Measurements from ENCODE around the gene ZNF281. TPM values are rescaled to one million over a fixed set of nuclear protein-coding genes. Genes with fewer than 3 reads are reported as not detected.

Gene ZNF281
- total RNA-seq, 4 donors from 2014 or later: 3.4 to 5.5 (median 5.3) TPM

DNA sequence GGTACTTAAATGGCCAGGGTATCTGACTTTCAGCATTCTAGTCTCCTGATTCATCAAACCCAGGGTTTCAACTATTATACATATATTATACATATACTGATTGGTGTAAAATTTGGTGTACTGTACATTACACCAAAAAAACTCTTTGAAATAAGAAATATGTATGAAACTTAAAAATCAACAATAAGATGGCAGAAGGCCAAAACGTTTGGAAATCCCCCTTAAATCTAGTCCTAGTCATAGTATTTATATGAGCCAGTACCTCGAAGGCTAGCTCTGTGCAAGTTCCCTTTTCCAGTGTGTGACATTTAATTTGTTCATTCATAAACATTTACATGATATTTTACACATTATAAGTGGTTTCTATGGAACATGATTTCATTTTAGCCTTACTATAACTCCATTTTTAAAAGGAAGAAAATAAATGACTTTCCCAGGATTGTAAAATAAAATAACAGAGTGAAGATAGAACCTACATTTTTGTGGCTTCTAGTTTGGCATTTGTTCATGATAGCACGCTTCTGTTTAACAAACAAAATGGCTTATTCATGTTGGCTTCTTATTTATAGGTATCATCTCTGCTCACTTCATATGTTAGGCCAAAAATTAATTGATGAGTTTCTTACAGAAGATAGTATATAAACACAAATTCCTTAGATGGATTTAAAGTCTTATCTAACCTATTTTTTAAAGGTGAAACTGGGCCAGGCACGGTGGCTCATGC, 18.8 kb upstream of the ZNF281 start:
- 54 to 58% methylated on average over 4 of the region's 4 CpGs for WGBS, 2 donors
- DNase-seq (ENCODE audit: low spot score in 2 of 2): no peak
- intact Hi-C loops (cut with DNase I; ENCODE audit: low total_unique reads): no loop called here
- H3K4me3 ChIP-seq (ENCODE audit: low read depth, poor library complexity, severe bottlenecking): no peak overlapping the region
- no peak for TF ChIP-seq POLR2A (IDR thresholded peaks at IDR 0.05)
- TF ChIP-seq, protein P1, sequence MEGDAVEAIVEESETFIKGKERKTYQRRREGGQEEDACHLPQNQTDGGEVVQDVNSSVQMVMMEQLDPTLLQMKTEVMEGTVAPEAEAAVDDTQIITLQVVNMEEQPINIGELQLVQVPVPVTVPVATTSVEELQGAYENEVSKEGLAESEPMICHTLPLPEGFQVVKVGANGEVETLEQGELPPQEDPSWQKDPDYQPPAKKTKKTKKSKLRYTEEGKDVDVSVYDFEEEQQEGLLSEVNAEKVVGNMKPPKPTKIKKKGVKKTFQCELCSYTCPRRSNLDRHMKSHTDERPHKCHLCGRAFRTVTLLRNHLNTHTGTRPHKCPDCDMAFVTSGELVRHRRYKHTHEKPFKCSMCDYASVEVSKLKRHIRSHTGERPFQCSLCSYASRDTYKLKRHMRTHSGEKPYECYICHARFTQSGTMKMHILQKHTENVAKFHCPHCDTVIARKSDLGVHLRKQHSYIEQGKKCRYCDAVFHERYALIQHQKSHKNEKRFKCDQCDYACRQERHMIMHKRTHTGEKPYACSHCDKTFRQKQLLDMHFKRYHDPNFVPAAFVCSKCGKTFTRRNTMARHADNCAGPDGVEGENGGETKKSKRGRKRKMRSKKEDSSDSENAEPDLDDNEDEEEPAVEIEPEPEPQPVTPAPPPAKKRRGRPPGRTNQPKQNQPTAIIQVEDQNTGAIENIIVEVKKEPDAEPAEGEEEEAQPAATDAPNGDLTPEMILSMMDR (IDR thresholded peaks at IDR 0.05): no peak

DNA sequence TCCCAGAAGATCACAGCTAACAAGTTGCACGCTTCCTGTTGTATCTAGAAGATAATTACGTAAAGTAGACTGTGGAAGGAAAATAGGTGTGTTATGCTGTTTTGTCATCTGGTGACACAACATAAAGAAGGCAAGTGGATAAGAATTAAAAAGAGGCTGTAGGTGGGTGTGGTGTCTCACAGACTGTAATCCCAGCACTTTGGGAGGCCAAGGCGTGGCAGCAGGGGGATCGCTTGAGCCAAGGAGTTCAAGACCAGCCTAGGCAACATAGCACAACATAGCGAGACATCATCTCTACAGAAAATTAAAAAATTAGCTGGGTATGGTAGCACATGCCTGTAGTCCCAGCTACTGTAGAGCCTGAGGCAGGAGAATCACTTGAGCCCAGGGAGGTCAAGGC, 17.9 kb upstream of the ZNF281 start:
- no peak for DNase-seq (ENCODE audit: low spot score in 2 of 2)
- intact Hi-C loops (cut with DNase I; ENCODE audit: low total_unique reads): no loop called here
- WGBS, 2 donors: 85 to 93% methylated on average over 5 of the region's 5 CpGs
- no peak overlapping the region for H3K4me3 ChIP-seq (ENCODE audit: low read depth, poor library complexity, severe bottlenecking)
- TF ChIP-seq, protein P1 (IDR thresholded peaks at IDR 0.05): no peak
- TF ChIP-seq POLR2A (IDR thresholded peaks at IDR 0.05): no peak

DNA sequence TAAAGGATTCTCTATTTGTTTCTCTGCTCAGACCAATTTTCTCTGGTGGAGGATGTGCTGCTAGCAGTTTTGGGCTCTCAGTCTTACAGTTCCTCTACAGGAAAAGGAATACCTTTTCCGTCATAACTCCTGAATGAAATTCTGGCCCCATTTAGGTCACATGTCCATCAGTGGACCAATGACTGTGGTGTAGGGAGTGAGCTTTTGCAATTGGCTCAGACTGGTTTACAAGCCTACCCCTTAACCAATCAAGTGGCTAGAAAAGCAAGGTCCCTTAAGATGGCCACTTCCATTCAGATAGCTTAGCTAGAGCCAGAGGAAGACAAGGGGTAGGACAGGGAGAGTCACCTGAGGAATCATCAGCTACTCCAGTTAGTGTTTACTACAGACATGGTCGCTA, 16.4 kb upstream of the ZNF281 start:
- WGBS, 2 donors: 98% methylated on average over 2 of the region's 2 CpGs
- intact Hi-C loops (cut with DNase I; ENCODE audit: low total_unique reads): no loop called here
- DNase-seq (ENCODE audit: low spot score in 2 of 2): no peak
- TF ChIP-seq, protein P1 (IDR thresholded peaks at IDR 0.05): no peak
- no peak for TF ChIP-seq POLR2A (IDR thresholded peaks at IDR 0.05)
- H3K4me3 ChIP-seq (ENCODE audit: low read depth, poor library complexity, severe bottlenecking): no peak overlapping the region

DNA sequence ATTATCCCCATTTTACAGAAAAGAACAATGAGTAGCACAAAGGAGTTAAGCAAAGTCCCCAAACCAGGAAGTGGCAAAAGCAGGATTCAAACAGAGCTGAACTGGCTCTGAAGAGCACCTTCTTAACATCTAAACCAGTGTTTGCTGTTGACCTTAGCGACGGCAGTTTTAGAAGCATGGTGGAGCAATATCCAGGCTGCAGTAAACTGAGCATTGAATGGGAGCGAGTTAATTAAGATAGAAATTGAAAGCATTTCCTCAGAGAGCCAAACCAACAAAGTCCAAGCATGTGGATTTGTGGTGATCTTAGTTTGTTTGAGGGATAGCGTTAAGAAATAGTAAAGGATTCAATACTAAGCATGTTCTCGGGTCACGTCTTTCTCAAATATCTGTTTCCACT, 13.4 kb upstream of the ZNF281 start:
- intact Hi-C loops (cut with DNase I; ENCODE audit: low total_unique reads): loop anchor here (5.0 kb wide), 1 partner anchor 159 kb away; no protein-coding TSS in a partner anchor
- TF ChIP-seq, protein P1 (IDR thresholded peaks at IDR 0.05): no peak
- no peak for TF ChIP-seq POLR2A (IDR thresholded peaks at IDR 0.05)
- DNase-seq (ENCODE audit: low spot score in 2 of 2): no peak
- WGBS, 2 donors: 88 to 90% methylated on average over 6 of the region's 6 CpGs
- H3K4me3 ChIP-seq (ENCODE audit: low read depth, poor library complexity, severe bottlenecking): no peak overlapping the region

DNA sequence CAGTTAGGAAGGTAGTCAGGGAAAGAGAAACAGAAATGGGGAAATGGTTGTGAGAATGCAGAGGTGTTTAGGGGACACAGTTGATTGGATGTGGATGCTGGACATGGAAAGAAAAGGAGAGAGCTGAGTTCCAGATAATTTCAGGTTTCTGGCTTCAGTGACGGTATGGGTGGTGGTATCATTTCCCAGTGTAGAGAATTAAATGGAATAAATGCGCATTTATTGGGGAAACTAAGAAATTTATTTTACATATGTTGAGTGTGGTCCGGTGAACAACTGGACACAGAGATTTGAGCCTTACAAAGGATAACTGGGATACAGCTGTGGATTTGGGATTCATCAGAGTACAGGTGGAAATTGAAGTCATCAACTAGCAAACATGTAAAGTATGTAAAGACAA, 12.4 kb upstream of the ZNF281 start:
- intact Hi-C loops (cut with DNase I; ENCODE audit: low total_unique reads): loop anchor here (5.0 kb wide), 1 partner anchor 160 kb away; no protein-coding TSS in a partner anchor

More for the DNA sequence above, 12.4 kb upstream of the ZNF281 start:
- 94 to 96% methylated on average over 3 of the region's 3 CpGs for WGBS, 2 donors
- TF ChIP-seq POLR2A (IDR thresholded peaks at IDR 0.05): no peak
- TF ChIP-seq, protein P1 (IDR thresholded peaks at IDR 0.05): no peak
- no peak overlapping the region for H3K4me3 ChIP-seq (ENCODE audit: low read depth, poor library complexity, severe bottlenecking)
- no peak for DNase-seq (ENCODE audit: low spot score in 2 of 2)
